NCI-H2227 (cell line): Measurements from ENCODE around the gene IQCM.

ENCODE experiments used
- DNase-seq: peaks from one replicate; lab custom pipeline; 2025; ENCODE audit not compliant: unreplicated experiment; lab: John Stamatoyannopoulos, UW

IQCM gene

DNA sequence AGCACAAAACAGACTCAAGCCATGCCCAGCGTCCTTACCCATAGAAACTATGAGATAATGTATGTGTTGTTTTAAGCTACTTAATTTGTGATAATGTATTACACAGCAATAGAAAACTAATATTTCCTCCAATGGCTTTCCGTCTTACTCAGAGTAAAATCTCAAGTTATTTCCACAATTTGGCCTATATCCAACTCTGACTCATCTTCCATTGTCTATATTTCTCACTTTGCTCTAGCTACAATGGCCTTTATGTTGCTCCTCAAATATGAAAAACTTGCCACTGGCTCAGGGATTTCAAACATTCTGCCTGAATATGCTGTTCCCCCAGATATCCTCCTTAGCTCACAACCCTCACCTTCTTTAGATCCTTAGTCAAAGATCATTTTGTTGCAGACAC lies 31.6 kb downstream of the IQCM start:
- no peak for DNase-seq

DNA sequence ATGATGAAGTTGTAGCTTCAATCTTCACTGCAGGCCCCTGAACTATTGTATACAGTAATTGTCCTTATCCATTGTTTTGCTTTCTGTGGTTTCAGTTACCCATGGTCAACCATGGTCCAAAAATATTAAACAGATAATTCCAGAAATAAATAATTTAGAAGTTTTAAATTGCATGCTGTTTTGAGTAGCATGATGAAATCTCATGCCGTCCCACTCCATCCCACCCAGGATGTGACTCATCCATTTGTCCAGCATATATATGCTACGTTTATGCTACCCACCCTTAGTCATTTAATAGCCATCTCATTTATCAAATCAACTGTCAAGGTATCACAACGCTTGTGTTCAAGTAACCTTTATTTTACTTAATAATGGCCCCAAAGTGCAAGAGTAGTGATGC lies 34.5 kb downstream of the IQCM start:
- DNase-seq: no peak

GRCh38 chr4:149768477-149768876 lies 47.2 kb downstream of the IQCM start:
- no peak for DNase-seq

- DNase-seq: no peak
Observed at GRCh38 chr4:149766135-149766534, 49.5 kb downstream of the IQCM start.

GRCh38 chr4:149765630-149766029 lies 50.0 kb downstream of the IQCM start:
- DNase-seq: no peak

- DNase-seq: no peak
Observed at GRCh38 chr4:149755969-149756368, 59.7 kb downstream of the IQCM start.

- no peak for DNase-seq
Observed at GRCh38 chr4:149754526-149754925, 61.1 kb downstream of the IQCM start.

DNA sequence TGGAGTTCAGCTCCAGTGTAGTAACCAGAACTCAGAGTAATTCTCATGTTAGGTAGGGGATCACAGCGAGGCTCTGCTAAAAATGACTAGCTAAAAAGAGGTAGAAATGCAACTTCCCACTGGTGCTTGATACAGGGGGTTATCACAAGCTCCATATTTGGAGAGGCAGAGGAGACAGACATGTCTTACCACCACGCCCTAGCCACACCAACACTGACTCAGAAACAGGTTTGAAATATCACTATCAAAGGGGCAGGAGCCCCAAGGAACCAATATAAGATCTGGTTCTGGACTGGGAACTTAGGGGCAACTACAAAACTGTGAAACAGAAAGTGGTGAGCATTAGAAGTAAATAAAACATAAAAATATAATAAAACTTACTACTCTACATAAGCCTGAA lies 62.9 kb downstream of the IQCM start:
- DNase-seq: no peak

GRCh38 chr4:149751174-149751573 lies 64.5 kb downstream of the IQCM start:
- DNase-seq: no peak

- no peak for DNase-seq
Observed at GRCh38 chr4:149749784-149750183, 65.9 kb downstream of the IQCM start.

- no peak for DNase-seq
Observed at GRCh38 chr4:149747646-149748045, 68.0 kb downstream of the IQCM start.

DNA sequence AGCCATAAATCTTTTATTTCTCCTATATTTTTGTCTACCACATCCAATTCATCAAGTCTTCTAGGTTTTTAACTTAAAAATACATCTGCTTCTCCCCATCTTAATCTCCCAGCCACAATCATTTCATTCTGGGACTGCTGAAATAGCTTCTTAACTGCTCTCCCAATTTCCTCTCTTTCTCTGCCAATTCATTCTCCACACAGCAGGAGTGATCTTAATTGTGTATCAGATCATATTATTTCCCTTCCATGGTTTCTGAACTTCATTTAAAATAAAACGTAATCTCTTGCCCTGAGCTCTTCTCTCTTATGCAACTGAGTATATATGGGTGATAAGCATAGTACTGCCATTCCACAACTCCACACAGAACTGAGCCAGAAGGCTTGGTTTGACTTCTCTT lies 69.4 kb downstream of the IQCM start:
- no peak for DNase-seq

DNA sequence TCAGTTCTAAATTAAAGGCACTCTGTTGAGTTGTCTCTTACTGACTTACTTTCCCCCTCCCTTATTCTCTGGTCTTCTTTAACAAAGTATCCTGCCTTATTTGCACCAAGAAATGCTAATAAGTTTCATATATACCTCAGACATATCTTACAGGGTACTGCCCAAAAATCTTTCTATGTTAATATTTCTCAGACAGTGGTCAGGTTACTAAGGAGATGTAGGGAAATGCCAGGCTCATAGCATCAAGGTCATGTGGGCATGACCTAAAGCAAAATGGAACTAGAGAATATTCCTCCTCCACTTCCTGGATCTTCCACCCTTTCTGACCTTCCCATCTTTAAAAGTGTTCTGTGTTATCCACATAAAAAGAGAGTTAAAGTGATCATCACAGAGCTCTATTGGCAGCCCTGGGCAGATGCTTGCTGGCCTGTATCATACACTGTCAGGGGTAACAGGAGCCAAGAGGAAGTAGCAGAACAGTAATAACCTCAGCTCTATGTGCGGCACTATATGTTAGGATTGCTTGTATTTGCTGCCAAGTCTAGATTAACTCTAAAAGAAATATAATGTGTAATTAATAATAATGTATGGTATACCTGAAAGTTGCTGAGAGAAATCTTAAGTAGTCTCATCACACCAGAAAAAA lies 74.3 kb downstream of the IQCM start:
- DNase-seq: no peak

DNA sequence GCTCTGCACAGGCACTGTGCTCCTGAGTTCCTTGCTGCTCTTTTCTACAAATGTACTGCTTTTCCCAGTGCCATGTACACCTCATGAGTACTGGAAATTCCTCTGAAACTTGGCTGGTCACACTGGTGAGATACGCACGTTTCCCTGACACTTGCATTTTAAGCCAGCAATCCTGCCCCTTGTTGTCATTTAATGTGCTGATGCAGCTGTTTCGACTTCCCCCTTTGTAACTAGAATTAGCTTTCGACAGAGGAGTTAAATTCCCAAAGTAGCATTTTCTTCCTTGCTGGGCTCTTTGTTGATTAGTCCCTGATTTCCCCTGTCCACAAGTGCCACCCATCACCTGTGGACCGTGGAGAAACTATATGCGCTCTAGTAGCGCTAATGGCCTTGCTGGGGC lies 77.5 kb downstream of the IQCM start:
- no peak for DNase-seq

GRCh38 chr4:149735796-149736195 lies 79.8 kb downstream of the IQCM start:
- no peak for DNase-seq

DNA sequence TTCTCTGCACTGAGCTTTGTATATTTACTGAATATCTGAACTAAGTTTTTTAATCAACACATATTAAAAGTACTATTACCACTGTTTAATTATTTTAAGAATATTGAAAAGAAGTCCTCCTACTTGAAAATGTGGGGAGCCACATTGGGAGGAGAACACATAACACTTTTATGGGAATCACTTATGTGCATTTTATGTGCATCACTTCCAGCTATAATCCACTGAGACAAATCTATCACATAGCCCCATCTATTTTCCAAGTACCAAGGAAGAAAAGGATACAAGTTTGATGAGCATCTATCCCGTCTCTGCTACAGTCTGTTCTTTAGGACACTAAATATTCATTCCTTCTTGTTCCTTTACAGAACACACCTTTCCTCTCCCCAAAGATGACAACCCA lies 87.2 kb downstream of the IQCM start:
- no peak for DNase-seq

- no peak for DNase-seq
Observed at GRCh38 chr4:149727663-149728062, 88.0 kb downstream of the IQCM start.

- DNase-seq: no peak
Observed at GRCh38 chr4:149723065-149723464, 92.6 kb downstream of the IQCM start.

- no peak for DNase-seq
Observed at GRCh38 chr4:149719806-149720205, 95.8 kb downstream of the IQCM start.

- DNase-seq: no peak
Observed at GRCh38 chr4:149719357-149719756, 96.3 kb downstream of the IQCM start.

GRCh38 chr4:149718500-149718899 lies 97.1 kb downstream of the IQCM start:
- DNase-seq: no peak

GRCh38 chr4:149716728-149717127 lies 98.9 kb downstream of the IQCM start:
- no peak for DNase-seq

- DNase-seq: no peak
Observed at GRCh38 chr4:149715822-149716585, 99.6 kb downstream of the IQCM start.
